Hematopoietic multipotent progenitor cell treated with erythropoietin and hydrocortisone succinate and interleukin-3 and kit ligand, for 15 days (in vitro differentiated cells): ENCODE data around the gene KRT76.

Experiments
- DNase-seq: peaks from one replicate; pipeline ENCODE4 v3.0.0-alpha.2; 2015; ENCODE audit warnings: low spot score

KRT76 gene

DNA sequence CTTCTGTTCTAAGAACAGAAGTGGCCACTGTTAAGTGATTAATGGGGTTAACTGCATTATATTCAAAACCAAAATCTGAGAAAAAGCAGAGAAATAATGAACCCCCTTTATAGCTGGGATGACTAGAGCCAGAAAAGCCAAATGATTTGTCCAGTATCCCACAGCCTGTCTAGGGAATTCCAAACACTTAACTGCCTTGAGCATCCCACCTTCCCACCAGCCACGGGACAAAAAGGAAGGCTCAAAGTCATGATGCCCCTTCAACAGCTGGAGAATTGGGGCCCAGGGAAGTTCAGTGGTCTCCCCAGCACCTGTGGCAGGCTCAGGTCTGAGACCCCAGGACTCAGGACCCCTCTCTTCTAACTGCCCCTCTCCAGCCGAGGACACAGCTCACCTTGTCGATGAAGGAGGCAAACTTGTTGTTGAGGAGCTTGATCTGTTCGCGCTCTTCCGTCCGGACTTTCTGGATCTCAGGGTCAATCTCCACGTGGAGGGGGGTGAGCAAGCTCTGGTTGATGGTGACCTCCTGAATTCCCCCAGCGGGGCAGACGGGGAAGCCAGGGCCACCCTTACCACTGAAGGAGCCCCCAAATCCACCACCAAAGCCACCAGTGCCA lies 36.2 kb upstream of the KRT76 start:
- no peak for DNase-seq

DNA sequence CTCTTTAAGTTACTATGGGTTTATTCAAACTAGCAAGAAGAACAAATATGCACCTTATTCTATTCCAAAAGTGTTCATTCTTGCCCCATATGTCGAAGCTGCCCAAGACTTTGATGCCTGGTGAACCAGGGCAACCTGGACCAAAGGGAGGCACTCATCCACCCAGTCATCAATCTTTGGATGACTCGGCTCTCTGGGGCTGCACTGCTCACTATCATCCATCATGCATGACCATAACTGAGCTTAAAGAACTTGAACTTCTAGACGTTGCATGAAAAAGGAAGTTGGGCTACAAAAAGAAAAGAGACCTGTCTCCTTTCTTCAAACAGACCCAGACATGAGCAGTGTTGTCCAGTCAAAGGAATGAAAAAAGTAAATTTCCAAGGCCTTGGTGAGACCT lies 35.6 kb upstream of the KRT76 start:
- DNase-seq, result no peak

DNA sequence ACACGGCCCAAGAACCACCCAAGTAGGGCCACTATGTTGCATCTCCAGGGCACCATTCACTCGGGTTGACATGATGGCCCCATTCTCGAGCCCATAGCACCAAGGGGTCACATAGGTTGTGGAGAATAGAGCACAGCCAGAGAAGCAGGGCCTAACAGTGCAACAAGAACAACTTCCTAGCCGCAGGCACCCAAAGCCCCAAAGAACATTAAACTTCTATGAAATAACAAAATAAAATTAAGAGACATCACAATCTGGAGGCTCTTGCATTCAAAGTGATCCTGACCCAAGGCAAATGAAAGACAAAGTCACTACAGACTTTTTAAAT lies 34.9 kb upstream of the KRT76 start:
- no peak for DNase-seq

DNA sequence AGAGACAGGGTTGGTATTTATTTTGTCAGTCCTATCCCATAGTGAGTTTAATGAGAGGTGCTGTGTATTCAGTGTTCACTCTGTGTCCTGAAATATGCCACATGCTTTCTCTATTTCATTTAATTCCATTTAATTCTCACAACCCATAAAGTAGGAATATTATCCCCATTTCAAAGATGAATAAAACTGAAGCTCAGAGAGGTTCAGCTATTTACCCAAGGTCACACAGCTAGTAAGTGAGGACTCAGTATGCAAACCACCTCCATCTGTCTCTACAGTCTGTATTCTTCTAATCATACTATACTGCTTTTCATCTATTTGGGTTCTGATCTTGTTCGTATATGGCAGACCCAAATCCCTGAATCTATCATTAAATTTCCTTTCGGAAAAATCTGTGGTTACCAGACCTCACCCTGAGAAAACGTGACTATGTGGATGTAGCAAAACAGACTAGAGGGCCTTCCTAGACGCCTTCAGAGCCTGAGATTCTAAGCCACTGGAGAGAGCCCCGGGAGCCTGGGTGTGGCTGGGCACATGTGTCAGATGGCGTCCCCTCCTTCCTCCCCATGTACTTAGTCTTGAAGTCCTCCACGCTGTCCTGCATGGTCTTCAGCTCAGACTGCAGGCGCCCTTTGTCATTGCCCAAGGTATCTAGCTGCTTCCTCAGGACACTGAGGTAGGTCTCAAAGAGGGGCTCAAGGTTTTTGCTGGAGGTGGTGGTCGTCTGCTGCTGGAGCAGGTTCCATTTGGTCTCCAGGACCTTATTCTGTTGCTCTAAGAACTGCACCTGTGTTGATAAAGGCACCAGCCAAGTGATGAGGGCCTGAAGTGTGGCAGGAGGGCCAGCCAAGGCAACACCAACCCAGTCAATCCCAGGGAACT lies 34.3 kb upstream of the KRT76 start:
- no peak for DNase-seq

DNA sequence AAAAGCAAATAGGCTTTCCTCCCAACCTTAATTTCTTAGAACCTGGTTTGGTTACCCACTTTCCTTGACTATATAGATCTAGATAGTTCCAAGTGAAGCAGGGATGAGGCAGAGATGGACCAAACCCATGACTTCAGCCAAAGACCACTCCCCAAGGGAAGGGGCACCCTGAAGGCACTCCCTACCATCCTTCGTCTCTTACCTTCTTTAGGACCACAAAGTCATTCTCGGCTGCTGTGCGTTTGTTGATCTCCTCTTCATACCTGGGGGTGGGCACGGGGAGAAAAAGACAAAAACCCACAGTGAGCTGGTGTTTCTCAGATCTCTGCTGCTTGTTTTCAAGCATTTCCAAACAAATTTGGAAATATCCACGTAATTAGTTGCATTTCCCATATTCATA lies 33.4 kb upstream of the KRT76 start:
- no peak for DNase-seq

DNA sequence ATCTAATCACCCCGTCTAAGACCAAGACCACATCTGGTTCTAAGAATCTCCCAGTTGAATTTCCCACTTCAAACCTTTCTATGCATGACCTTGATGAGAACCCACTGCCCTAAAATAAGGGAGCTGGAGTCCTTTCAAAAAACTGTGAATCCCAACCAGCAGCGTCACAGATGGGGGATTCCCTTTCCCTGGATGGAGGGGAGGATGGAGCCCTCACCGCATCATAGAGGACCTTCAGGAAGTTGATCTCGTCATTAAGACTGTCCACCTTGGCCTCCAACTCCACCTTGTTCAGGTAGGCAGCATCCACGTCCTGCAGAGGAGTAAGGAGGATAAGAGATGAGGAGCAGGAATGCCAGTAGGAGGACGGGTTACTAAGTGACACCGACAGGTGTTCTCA lies 32.0 kb upstream of the KRT76 start:
- no peak for DNase-seq

DNA sequence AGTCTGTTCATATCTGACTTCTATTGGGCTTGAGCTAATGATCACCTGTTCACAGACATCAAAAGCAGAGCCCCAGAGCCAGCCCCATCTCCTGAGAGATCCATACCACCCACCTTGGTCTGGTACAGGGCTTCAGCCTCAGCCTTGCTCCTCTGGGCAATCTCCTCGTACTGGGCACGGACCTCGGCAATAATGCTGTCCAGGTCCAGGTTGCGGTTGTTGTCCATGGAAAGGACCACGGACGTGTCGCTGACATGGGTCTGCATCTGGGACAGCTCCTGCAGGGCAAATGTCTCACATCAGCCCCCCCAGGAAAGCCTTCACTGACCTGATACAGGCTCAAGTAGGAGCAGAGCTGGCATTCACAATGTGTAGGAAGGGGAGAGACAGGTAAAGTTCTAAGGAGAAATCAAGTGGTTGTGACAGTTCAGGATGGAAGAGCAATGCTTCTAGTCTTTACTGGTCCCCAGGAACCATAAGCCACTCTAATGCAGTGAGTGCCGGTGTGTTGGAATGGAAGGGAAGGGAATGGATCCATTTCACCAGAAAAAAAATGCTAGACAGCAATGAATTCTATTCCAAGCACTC lies 31.5 kb upstream of the KRT76 start:
- DNase-seq, result no peak

DNA sequence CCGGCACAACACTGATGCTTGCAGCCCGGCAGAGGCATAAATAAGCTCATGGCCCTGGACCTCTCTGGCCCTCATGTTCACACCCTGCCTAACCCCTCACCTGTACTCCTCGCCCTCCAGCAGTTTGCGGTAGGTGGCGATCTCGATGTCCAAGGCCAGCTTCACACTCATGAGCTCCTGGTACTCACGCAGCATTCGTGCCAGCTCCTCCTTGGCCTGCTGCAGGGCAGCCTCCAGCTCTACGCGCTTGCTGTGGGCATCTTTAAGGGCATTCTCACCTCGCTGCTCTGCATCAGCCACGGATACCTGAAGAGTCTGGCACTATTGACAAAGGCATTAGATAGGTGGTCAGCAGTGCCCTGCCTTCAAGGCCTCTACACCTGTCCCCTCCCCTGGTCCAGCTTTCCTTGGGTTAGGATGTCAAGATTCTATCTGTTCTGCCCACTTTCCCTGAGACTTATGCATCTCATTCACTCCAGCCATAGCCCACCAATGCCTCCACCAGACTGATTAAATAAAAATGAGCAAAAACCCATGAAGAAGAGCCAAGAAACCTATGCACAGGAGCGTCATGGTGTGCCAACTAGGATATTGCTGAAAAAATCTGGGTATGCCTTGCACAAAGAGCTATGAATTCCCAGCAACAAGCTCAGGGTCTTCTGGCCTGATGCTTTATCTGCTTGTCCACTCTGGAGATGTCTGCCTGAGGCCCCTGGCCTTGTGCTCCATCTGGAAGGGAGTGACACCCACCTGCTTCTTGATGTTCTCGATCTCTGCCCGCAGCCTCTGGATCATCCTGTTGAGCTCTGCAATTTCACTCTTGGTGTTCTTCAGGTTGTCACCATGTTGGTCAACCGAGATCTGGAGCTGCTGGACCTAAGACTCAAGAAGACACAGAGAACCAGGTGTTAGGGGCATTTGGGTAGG lies 30.7 kb upstream of the KRT76 start:
- DNase-seq, result no peak

DNA sequence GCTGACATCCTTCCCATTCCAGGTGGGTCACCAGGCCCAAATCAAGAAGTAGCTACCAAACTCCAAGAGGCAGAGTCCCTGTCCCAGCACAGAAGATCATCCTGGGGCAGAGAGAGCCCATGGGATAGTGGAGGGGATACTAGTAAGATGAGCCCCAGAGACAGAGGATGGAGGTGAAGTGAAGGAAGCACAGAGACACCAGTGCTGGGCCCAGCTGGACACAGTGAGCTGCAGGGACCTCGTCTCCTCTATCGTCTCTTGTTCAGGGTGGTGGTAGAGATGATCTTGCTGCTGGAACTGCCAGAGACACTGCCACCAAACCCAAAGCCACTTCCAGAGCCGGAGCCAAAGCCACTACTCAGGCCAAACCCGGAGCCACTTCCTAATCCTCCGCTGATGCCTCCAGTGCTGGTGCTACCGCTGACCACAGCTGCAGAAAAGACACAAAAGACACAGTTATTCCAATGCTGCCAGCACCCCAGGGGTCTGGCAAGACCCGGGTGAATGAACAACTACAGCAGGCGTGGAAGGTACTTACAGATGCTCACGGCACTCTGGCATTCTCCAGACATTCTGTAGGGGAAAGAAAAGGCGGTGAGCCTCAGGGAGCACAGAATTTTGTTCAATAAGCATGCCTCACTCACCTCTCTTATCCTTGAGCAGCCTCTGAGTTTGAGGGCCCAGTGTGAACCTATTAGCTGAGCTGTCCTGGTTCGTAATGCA lies 29.8 kb upstream of the KRT76 start:
- no peak for DNase-seq

DNA sequence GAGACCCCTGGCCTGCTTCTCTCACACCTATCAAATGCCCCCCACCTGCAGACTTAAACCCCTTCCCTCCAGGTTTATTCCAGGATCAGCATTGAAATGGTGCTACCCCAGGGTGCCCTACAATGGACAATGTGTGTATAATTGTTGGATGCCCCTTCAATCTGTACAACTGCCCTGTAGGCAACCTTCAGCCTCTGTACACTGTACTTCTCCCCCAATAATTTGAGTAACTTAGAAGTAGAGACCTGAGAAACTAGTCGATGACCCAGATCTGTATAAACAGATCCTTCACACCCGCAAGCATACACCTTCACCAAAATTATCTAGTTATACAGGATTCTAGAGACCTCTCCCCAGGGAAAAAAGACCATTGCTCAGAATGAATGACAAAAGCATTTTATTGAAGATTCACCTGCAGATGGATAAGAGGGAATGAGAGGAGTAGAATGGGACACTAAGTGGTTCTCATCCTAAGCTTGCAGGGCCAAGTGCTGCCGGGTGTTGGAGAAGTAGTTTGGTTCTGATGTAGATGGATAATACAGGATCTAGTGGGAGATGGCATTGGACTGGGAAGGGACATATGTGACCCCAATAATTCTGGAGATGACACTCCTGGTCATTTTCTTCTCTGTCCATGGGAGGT lies 29.1 kb upstream of the KRT76 start:
- DNase-seq, result no peak

DNA sequence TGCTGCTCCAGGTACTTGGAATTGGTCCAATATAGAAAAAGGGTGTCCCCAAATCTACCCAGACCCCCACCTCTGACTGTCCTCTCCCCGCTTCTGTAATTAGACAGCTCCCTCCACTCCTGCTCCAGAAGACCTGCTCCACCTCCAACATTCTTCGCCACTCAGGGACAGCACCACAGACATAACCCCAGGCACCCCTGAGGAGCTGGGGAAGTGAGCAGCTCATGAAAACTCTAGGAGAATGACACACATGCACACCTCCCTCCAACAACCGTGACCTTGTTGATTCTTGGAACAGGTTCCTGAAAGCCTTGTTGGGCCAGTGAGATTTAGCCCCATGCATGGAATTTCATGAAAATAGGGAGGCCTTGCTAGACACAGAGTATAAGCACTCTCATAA lies 28.6 kb upstream of the KRT76 start:
- no peak for DNase-seq

DNA sequence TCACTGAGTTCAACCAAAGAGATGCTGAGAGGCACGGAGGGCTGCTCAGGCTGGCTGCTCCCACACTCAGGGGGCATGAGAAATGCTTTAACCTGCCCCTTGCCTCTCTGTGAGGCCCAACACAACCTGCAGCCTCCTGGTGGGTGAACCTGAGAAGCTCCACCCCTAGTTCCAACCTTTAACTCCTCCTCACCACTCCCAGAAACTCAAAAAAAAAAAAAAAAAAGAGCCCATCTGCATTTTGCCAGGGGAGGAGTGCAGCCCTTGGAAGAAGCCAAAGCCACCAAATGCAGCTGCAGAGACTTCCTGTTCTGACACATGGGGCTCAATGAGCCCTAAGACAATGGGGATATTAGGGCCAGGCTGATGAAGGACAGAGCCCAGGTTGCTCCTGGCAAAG lies 27.9 kb upstream of the KRT76 start:
- DNase-seq, result no peak

DNA sequence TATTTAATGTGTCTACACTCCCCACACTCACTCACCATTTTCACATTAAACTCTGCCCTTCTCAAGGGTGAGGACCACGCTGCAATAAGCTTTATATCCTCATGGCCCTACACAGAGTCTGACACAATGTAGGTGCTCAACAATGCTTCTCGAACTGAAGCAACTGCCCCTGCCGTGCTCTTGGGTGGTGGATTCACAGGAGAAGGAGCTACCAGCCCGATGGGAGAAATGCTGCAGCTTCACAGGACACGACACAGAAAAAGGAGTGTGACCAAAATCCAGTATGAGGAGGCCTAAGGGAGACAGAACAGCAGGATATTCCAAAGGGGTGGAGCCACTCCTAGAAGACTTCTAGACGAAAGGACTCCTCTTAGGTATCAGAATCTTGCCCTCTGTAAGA lies 25.3 kb upstream of the KRT76 start:
- DNase-seq, result no peak

DNA sequence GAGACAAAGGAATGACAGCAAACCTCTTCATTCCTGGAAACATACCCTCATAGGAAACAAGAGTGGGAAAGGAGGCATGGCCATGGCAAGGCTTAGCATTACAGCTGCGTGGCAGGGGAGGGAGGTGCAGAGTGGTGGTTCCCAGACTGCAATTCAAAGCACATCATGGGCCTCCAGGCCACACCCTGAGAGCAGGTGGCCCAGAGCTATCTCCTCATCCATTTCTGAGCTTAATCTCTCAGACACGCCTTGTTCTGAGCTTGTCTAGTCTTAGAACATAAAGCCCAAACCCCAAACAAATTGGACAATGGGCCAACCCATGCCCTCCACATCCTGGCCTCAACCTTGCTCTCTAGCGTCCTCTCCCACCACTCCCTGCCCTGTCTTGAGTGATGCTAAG lies 24.6 kb upstream of the KRT76 start:
- DNase-seq, result no peak

DNA sequence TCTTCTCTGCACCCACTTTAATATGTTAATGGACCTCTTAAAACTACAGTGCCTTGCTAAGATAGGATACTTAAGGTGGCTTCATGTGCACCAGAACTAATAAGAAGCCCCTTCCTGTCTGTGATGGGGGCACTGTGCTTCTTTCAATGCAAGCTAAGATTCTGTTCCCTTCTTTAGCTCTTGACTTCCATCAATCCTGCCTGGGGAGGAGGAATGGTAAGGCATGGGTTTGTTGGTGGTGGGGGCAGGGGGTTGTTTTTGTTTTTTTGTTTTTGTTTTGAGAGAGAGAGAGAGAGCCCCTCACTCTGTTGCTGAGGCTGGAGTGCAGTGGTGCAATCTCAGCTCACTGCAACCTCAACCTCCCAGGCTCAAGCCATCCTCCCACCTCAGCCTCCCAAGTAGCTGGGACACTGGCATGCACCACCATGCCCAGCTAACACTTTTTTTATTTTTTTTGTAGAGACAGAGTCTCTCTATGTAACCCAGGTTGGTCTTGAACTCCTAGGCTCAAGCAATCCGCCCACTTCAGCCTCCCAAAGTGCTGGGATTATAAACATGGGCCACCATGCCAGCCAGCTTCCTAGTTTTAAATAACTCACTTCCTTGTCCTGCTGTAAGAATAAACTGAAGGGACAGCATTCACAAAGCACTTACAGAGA lies 23.2 kb upstream of the KRT76 start:
- DNase-seq, result no peak

DNA sequence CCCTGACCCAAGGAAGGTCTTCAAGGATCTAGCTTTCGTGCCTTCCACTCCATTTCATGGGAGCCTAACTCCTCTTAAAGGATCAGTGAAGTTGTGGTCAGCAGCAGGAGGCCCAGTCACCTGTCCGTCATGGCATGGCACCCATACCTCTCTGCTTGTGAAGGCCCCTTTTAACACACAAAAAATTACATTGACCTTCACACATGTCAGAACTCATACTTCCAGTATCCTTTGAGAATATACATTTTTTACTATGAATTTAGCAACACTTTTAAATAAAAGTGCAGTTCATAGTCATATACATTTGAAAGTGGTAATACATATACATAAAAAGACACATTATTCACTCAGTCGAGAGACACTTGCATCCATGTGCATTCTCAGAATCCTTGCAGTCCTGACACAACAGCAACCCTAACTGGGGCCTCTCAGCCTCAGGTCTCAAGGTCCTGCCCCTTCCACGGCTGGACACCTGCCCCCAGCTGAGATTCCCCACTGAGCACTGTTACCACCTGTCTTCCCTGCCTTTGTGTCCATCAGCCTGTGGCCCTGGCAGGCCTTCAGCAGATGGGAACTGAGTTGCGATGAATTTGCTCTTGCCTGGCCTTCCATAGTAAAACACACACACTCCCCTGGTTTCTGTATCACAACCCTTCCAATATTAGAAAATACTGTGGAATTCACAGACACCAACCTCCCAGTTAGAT lies 22.5 kb upstream of the KRT76 start:
- DNase-seq, result no peak

DNA sequence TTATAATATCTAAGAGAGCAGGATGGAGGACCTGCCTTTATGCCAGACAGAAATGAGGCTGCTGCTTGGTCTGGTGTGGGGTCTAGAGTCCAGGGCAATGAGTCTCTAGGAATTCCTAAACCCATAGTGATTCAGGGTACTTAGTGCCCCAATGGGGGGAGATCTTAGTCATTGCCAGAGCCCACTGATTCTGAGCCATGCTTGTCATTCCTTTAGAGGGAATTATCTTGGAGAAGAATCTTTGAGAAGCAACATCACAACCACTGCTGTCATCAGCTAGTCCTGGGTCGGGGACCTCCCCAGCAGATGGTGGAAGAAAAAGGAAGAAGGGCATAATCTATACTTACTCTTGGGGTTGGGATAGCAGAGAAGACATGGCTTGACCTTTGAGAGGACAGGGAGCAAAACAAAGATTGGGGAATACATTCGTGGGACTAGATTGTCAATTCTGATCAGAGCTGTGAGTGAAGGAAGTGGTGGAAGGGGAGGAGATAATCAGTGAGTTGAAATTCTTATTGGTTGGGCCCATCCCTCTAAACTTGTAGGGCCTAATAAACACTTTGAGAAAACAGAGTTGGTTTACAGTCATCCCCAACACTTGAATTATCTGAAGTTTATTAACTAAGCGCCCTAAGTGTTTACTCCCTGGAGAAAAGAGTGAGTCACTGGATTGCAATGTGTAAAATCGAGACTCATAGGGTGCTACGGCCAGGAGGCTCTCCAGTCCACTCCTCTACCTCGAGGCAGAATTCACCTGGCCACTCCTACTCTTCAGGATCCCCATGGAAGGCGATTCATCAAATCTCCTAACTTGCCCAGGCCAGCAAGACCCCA lies 21.7 kb upstream of the KRT76 start:
- DNase-seq, result peak; percentile 37

DNA sequence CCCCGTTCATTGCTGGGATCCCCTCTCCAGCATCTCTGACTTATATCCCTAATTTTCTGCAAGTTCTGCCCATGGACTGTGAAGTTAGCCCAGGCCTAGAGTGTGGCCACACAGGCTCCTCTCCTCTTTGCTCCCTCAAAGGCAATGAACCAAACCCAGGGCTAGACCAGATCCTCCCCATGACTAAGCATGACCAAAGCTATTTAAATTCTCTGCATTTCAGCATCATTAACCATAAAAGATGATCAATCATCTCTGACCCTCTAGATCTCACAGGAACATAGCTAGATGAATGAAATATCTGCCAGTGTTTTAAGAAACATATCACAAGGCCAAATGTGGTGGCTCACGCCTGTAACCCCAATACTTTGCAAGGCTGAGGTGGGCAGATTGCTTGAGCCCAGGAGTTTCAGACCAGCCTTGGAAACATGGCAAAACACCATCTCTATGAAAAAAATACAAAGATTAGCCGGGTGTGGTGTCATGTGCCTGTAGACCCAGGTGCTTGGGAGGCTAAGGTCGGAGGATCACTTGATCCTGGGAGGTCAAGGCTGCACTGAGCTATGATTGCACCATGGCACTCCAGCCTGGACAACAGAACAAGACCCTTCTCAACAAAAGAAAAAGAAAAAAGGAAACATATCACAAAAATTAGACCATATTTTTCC lies 21.0 kb upstream of the KRT76 start:
- peak; percentile 82 for DNase-seq

DNA sequence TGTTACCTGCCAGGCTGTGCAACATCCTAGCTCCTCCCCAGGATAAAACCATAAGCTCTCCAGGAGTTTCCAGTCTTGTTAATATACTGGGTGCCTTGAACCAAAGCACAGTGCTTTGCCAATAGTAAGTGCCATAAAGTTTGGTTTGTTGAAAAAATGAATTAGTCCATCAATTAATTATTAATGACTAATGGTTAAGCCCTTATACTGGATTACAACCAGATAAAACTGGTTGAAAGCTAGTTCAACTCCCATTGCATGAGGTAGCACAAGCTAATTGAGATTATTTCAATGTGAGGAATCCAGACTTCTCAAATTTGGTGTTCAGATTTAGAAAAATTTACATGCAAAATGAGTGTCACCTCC lies 20.4 kb upstream of the KRT76 start:
- no peak for DNase-seq
